GOT3 (cell line): ENCODE measurements around the gene GAB4.

Experiments
- DNase-seq: peaks from one replicate; lab custom pipeline; 2025; ENCODE audit warnings: mixed read lengths; lab: John Stamatoyannopoulos, UW

Gene GAB4

DNA sequence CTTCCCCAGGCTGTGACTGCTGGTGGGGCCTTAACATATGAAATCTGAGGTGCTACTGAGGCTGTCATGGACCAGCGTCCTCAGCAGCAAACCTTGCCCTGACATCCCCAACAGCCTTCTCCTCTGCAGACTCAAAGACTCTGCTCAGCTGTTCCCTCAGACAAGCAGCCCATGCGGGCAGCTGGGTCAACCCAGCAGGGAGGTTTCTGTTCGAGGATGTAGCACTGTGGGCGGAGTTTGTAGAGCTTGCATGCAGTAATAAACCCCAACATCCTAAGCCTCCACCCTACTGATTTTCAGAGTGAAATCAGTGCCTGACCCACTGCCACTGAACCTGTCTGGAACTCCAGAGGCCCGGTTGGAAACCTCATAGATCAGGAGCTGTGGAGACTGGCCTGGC lies 94.0 kb downstream of the GAB4 start:
- no peak for DNase-seq

DNA sequence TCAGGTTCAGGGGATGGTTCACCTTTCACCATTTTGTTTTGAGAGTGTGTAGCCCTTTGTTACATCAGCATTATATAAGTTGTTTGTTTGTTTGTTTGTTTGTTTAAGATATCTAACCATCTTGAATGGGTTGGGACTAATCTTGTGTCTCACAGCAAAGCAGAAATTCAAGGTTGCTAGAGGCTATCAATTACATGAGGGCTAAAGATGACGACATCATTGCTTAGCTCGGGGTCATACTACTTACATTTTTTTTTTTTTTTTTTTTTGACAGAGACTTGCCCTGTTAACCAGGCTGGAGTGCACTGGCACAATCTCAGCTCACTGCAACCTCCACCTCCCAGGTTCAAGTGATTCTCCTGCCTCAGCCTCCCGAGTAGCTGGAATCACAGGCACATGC lies 95.7 kb downstream of the GAB4 start:
- DNase-seq, result no peak
